HG02798 (cell line): Measurements from ENCODE around the gene CCDC186.

Source experiments
- ATAC-seq: cut with Tn5 transposase; IDR thresholded peaks from one replicate; pipeline ENCODE4 v1.9.1; 2021; ENCODE audit warnings: mild to moderate bottlenecking; ENCODE audit not compliant: unreplicated experiment, poor library complexity

CCDC186 gene

DNA sequence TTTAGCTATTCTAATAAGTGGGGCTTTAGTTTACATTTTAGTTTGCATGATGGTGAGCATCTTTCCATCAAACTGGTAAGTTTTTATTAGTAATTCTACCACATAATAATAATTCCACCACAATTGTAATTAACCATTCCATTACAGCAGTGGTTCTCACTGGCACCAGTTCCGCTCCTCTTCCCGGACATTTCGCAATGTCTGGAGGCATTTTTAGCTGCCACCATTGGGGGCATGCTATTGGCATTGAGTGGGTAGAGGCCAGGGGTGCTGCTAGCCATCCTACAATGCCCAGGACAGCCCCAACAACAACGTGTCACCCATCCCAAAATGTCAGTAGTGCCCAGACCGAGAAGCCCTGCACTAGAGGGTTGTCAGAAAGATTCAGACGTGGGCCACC is 98.9 kb downstream of the CCDC186 start:
- no peak for ATAC-seq

- ATAC-seq: no peak
These were observed 100.4 kb downstream of the CCDC186 start for GRCh38 chr10:114073395-114074186.

DNA sequence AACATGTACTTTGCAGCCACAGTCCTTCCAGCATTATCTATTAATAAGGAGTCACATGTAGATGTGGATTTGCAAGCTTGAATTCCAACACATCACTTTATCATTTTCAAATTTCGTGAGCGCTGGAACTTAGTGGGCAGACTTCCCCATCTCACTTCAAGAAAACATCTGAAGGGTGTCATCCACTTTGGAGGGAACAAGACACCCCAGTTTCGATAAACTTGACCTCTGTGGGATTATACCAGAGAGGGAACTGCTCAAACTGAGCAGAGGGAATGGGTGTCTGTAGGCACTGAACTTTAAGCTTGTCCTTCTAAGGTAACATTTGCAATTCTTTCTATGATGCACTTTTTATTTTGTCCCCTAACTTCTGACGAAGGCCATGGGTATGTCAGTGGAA is 102.8 kb downstream of the CCDC186 start:
- ATAC-seq: no peak
